Measurements from ENCODE around the gene FASTK.

The FASTK gene

GRCh38 chr7:151081170-151082101 is 827 bp upstream of the FASTK start:
- DNase-seq: peak; percentile 30

GRCh38 chr7:151080067-151080521 is 515 bp downstream of the FASTK start:
- no peak for DNase-seq

GRCh38 chr7:151079199-151079910 is 1.3 kb downstream of the FASTK start:
- DNase-seq: no peak

DNA sequence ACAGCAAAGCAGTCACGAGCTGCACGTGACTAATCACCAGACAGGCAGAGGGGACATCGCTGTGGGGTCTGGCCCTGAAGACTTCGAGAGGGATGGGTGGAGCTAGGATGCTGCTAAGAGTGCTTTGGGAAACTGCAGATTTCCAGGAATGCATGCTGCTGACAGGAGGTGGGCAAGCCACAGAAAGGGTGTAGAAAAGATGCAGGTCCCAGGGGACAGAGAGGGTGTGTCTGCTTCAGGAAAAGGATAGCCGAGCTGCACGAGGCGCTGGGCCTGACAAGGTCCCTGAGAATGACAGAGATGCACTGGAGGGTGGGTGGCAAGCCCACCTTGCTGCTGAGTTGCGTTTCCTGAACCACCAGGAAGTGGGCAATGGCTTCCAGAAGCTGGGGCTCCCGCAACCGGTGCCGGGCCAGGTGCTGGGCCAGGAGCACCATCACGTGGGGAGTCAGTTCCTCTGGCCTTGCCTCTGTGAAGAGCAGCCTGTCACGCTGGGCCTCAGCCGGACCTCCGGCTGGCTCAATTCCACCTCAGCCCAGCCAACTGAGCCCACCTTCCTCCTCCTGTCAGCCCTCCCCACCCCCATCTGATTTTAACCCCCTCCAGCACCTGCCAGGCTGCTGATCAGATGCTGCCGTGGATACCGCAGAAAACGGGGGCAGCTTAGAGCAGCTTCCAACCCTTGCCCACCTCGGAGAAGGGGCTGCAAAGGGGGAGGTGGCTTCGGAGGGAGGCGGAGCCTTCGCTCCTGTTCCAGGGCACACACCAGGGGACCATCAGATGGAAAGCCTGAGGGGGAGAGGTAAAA is 2.2 kb downstream of the FASTK start:
- DNase-seq: no peak

GRCh38 chr7:151077705-151078232 is 2.8 kb downstream of the FASTK start:
- DNase-seq: no peak

DNA sequence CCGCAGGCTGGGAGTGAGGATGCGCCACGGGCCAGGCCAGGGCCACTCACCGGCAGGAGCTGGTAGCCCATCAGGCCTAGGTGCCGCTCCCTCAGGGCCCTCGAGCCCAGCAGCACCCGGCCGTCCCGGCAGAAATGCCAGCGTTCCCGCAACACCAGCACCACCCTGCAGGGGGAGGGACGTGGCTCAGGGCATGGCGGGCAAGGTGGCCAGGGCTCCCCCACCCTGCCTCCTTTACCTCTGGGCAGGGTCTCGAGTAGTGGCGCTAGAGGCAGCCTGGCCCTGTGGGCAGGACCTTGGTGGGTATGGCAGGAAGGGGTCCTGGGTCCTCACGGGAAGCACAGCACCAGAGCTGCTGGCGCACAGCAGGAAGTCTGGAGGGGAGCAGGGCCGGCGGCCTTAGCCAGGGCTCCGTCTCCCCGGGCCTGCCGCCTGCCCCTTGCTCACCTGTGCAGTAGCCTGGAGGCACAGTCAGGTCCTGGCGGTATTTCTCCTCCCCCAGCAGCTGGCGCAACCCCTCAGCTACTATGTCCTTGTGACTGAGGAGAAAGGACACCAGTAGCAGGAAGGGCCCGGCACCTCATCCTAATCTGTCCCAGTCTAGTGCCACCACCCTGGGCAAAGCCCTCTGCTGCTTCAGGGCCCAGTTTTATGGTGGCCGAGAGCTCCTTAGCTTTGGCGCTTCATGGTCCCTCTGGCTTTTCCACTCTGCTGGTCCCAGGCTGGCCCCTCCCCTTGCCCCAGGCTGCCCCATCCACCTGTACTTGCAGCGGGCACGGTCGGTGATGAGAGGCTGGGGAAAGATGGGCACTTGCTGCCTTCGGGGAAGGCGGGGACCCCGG is 3.5 kb downstream of the FASTK start:
- no peak for DNase-seq

DNA sequence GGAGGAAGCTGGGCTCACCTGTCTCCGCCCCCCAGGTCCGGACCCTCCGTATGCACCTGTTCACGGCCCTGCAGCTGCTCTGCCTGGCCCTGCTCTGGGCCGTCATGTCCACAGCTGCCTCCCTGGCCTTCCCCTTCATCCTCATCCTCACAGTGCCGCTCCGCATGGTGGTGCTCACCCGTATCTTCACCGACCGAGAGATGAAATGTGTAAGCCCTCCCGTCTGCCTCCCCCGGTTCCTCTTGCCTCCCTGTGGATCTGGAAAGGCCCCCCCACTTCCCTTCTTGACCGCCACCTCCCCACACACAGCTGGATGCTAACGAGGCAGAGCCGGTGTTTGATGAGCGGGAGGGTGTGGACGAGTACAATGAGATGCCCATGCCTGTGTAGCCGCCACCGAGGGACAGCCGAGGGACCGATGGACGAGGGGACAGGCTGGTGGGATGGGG is 4.6 kb downstream of the FASTK start:
- DNase-seq: no peak

DNA sequence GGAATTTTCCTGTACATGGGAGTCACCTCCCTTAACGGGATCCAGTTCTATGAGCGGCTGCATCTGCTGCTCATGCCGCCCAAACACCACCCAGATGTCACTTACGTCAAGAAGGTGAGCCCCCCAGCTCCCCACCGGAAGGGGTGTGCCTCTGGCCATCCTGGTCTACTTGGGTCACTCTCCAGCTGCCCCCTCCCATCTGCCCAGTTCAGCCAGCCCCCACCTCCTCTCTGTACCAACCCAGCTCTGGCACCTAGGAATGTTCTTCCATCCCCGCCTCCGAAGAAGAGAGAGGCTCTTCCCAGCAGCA is 5.0 kb downstream of the FASTK start:
- DNase-seq: no peak

GRCh38 chr7:151074817-151075661 is 5.6 kb downstream of the FASTK start:
- DNase-seq: no peak

DNA sequence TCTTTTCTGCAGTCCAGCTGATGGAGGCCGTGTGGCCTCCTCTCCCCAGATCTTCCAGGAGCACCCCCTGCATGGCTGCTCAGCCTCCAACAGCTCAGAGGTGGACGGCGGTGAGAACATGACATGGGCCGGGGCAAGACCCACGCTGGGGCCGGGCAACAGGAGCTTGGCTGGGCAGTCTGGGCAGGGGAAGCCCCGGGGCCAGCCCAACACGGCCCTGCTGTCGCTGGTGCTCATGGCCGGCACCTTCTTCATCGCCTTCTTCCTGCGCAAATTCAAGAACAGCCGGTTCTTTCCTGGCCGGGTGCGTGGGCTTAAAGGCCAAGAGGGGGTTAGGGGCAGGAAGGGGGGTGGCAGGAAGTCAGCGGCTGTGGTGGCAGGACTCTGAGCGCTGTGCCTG is 6.6 kb downstream of the FASTK start:
- no peak for DNase-seq

DNA sequence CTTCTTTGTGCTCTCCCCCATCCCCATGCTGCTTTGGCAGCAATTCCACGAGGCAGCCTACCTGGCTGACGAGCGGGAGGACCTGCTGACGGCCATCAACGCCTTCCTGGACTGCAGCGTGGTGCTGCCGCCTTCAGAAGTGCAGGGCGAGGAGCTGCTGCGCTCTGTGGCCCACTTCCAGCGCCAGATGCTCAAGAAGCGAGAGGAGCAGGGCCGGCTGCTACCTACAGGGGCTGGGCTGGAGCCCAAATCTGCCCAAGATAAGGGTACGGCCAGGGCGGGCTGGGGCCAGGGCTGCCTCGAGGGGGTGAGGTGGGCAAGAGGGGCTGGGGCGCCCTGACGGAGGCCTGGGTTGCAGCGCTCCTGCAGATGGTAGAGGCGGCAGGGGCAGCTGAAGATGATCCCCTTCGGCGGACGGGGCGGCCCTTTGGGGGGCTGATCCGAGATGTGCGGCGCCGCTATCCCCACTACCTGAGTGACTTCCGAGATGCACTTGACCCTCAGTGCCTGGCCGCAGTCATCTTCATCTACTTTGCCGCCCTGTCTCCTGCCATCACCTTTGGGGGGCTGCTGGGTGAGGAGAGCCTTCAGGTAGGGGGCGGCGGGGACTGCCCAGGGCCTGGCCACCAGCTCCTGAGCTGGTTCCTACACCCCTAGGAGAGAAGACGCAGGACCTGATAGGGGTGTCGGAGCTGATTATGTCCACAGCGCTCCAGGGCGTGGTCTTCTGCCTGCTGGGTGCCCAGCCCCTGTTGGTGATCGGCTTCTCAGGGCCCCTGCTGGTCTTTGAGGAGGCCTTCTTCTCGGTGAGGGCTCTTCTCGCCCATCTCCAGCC is 9.4 kb downstream of the FASTK start:
- DNase-seq: no peak

- no peak for DNase-seq
These were observed 10.0 kb downstream of the FASTK start for GRCh38 chr7:151070574-151070960.

- no peak for DNase-seq
These were observed 10.6 kb downstream of the FASTK start for GRCh38 chr7:151069841-151070573.

DNA sequence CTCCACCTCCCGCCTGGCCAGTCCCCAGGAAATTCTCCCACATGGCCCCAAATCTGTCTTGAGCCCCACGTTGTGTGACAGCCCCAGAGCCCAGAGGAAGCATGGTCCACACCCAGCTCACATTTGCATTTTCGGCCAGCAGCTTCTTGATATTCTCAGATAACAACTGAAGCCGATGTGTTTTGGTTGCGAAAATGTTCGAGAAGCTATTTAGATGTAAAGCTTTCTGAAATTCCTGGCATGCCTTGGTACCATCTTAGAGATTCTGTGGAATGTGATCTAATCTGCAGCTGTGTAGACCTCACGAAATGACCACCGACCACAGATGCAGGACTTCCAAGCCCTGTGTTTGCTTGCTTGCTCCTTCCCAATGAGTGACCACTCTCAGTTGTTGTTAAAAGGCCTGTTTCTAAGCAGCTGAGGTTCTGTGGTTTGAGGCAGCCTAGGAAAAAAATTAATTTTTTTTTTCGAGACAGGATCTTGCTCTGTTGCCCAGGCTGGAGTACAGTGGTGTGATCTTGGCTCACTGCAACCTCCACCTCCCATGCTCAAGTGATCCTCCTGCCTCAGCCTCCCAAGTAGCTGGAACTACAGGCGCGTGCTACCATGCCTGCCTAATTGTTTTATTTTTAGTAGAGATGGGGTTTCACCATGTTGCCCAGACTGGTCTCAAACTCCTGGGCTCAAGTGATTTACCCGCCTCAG is 12.4 kb downstream of the FASTK start:
- DNase-seq: no peak

DNA sequence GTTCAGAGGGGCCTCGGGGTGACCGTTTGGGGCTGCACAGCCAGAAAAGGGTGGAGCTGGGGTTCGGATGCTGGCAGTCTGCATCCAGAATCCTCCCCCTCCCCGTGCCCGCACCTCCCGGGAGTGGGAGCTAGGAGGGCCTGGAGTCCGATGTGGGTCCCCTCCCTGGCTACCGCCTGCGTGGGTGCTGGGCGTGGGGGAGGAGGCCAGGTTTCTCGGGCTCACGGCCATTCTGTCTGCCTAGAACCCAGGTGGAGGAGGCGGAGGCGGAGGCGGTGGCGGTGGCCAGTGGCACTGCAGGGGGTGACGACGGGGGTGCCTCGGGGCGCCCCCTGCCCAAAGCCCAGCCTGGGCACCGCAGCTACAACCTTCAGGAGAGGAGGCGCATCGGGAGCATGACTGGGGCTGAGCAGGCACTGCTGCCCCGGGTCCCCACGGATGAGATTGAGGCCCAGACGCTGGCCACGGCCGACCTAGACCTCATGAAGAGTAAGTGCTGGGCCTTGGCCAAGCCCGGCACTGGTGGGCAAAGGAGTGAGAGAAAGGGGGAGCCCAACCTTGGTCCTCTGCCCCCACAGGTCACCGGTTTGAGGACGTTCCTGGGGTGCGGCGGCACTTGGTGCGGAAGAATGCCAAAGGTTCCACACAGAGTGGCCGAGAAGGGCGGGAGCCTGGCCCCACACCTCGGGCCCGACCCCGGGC is 14.2 kb downstream of the FASTK start:
- no peak for DNase-seq

- DNase-seq: no peak
These were observed 15.1 kb downstream of the FASTK start for GRCh38 chr7:151065516-151065915.

DNA sequence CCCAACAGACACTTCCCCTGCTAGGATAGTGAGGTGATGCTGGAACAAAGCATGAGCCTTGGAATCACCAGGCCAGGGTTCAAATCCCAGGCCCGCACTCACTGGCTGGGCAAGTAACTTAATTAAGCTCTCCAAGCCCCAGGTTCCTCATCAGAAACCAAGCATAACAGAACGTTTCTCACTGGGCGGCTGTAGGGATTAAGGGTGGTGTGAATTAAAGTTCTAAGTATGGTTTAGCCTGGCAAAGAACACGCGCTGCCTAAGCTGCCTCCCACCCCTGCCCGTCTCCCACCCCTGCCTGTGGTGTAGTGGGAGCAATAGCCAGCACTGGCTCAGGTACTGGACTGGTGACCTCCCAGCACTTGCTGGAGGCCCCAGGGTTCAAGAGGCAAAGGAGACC is 15.6 kb downstream of the FASTK start:
- no peak for DNase-seq

- no peak for DNase-seq
These were observed 16.2 kb downstream of the FASTK start for GRCh38 chr7:151064454-151064853.
